GM21423 (cell line): ENCODE measurements around the gene ALPI.
"Not testable (repeated sequence)": the region's sequence is repeated elsewhere in the genome, so short reads cannot be mapped to it uniquely, and the experiment has no call there.

ENCODE experiments used
- ATAC-seq: cut with Tn5 transposase; IDR thresholded peaks from one replicate; pipeline ENCODE4 v1.9.1; 2021; ENCODE audit warnings: mild to moderate bottlenecking, moderate library complexity; ENCODE audit not compliant: unreplicated experiment

ALPI gene

GRCh38 chr2:232441147-232441651 lies 14.8 kb upstream of the ALPI start:
- ATAC-seq = no peak

DNA sequence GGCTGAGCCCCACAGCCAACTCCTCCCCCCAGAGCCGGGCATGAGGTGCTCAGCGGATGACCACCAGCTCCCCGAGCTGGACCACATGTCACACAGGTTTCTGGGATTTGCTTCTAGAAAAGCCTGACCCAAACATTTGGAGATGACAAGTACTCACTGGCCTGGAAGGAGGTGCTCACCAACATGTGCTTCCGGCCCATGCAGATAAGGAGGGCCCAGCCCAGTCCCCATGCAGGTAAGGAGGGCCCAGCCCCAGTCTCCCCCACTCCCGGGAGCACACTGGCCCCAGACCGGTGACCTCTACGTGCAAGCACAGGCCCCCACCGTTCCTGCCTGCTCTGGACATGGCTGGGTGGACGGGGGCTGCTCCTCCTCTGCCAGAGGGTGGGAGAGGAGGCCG lies 14.0 kb upstream of the ALPI start:
- not testable (repeated sequence) for ATAC-seq

DNA sequence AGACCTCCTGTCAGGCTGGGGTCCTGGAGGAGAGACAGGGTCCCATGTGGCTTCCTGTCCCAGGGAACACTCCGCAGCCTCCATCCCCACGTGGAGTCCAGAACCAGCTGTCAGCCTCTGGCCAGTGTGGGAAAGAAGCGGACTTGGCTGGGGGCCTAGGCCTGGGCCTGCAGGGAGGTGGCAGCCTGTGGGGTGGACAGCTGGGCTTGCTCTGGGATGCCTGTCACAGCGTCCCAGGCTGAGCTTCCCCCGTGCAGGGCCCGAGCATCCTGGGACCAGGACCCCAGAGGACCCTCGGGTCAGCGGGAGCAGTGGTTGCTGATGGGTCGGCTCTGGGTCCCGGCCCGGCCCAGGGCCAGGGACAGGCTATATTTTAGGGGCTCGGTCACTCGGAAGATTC lies 13.5 kb upstream of the ALPI start:
- ATAC-seq = not testable (repeated sequence)

DNA sequence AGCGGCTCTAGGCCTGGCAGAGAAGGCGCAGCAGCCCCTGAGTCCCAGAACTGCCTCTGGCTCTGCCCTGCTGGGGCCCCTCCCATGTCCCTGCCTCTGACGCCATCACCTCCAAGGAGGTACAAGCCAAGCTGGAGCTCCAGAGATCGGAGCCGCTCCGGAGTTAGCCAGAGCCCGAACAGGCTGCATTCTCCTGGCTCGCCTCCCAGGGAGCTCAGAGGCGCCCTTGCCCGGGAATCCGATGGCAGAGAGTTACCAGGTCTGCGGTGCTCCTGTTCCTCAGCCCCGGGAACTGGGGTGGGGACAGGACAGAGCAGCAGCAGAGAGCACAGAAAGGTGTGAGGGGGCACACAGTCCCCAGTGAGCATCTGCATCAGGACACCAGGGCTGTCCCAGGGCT lies 12.9 kb upstream of the ALPI start:
- ATAC-seq = not testable (repeated sequence)

DNA sequence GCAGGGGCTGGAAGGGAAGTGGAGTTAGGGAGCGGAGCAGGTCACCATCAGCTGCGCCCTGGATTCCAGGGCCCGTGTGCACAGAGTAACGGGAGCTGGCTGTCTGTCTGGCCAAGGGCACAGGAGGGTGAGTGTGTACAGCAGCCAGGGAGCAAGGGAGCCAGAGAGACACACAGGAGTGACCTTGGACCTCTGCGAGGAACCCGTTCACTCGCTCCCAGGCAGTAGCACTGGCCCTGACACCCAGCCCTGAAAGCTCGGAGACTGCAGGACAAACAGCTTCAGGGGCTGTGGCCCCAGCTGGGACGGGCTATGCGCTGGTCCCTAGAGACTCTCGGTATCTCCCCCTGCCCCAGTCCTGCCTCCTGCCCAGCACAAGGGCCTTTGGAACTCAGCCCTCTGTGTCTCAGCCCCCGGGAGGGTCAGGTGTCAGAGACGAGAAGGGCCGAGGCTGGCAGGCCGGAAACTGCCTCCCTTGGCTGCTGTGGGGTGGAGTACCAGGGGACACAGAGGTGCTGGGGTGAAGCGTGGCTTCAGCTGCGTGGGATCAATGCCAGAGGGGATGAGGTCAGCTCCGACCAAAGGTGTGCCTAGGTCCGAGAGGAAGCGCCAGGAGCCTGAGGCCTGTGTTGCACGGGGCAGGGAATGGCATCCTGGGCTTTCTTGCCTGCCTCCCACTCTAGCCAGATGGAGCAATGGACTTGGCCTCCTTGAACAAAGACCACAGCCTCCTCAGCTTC lies 12.1 kb upstream of the ALPI start:
- ATAC-seq = not testable (repeated sequence)

DNA sequence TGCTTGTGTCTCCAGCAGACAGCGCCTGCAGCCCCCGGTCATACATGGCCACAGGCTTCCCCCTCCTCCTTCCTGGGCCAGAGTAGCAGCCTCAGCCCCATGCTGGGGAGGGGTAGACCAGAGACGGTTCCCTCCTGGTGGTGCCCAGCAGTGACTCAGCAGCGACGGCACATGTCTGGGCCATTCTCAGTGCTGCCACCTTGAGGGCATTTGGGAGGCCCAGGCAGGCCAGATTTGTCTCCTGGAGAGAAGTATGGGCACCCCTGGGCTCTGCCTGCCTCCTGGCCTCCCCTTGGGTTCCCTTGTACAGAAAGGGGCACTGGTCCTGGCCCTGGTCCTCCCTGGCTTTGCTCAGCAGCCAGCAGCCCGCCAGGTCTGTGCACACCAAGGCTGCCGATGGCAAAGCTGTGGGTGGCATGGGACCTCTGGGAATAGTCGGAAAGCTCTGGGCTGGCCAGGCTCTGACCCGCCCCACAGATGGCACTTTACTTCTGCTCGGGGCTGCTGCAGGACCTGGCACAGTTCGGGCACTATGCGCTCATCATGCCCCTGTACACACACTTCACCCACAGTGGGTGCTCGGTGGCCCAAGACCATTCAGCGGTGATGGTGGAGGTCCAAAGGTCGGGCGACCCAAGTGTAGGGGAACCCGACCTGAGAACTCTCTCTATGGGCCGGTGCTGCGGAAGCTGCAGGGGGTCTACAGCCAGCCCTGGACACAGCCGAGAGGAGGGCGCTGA lies 11.4 kb upstream of the ALPI start:
- no peak for ATAC-seq

DNA sequence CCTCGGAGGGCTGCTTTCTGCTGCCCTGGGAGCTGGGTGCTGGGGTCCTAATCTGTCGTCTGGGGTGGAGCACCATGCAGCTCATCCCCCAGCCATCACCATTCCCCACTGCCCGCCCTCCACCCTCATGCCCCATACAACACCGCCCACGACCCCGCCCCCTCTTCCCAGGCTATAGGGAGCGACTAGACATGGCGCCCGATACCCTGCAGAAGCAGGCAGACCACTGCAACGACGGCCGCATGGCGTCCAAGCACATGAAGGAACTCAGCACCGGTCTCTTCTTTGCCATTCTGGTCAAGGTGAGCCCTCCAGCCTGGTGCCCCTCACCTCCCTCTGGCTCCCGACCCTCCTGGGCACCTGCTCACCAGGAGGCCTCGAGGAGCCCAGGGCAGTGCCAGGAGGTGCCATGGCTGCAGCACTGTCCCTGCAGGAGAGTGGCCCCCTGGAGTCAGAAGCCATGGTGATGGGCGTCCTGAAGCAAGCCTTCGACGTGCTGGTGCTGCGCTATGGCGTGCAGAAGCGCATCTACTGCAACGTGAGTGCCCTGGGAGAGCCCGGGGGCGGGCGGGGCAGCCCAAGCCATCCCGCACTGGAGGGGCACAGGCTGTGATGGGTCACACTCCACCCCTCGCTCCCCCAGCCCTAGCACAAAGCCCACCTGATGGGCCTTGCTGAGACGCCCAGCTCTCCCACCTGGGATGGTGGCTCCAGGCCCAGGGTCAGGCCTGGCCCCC lies 10.6 kb upstream of the ALPI start:
- not testable (repeated sequence) for ATAC-seq

DNA sequence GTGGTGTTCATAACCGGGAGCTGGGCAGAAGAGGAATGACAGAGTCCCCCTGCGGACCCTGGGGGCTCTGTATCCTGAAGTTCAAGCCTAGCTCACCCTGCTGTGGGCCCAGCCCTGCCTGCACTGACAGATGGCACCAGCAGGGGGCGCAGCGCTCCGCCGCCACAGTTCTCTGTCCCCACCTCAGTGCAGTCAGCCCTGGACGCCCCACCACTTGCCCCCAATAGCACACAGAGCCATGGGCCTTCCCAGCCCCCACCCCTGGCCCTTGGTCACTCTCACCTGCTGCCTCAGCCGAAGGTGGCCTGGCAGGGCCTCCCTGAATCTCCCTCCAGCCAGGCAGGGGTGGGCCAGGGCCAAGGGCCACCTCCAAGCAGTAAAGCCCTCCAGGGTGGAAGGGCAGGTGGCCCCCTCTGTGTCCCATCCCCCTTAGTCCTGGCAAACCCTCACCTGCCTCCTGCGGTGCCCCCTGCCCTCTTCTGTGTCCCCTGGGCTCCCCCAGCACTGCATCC lies 9.6 kb upstream of the ALPI start:
- ATAC-seq = not testable (repeated sequence)

GRCh38 chr2:232447091-232447620 lies 8.8 kb upstream of the ALPI start:
- ATAC-seq = no peak

GRCh38 chr2:232447638-232448303 lies 8.2 kb upstream of the ALPI start:
- no peak for ATAC-seq

DNA sequence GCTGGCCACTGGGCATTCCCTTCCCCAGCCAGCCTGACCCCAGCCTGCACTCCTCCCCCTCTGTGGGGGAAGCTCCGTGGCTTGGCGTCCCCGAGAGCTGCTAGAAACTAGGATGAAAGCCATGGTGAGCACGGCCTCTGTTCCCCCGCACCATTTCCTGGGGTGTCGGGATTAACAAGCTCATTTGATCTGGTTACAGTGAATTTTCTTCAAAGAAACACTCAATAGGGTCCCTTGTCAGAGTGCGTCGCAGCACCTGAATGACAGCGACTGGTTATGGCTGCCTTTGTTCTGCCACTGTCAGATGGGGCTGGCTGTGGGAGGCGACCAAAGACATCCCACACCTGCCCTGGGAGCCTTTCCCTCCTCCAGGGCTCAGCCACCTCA lies 7.7 kb upstream of the ALPI start:
- no peak for ATAC-seq

- ATAC-seq = no peak
These were observed 6.0 kb upstream of the ALPI start for GRCh38 chr2:232449964-232450363.

- ATAC-seq = not testable (repeated sequence)
These were observed 4.3 kb upstream of the ALPI start for GRCh38 chr2:232451645-232452044.

DNA sequence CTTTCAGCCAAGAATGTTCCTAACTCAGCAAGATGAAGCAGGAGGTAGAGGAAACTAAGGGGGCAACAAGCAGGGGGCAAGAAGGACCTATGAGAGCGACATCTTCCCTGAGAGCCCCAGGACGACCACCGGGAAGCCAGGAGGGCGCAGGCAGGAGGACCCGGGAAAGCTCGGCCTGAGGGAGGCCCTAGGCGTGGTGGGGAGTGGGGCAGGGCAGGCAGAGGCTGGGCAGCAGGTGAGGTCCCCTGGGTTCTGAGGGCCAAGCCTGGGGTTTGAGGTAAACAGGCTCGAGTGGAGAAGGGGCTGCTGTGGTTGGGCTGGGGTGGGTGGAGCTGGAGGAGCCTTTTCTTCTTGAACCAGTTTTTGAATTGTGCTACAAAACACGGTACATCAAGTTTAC lies 1.3 kb upstream of the ALPI start:
- no peak for ATAC-seq

- no peak for ATAC-seq
These were observed 555 bp downstream of the ALPI start for GRCh38 chr2:232456296-232457120.

GRCh38 chr2:232457121-232458011 lies 1.4 kb downstream of the ALPI start:
- ATAC-seq = no peak

GRCh38 chr2:232458051-232458660 lies 2.2 kb downstream of the ALPI start:
- no peak for ATAC-seq
